Memory B cell (primary cell): ENCODE data around the gene BRD7.

Source experiments
- ATAC-seq: fragments of 150-1000 bp; cut with Tn5 transposase; 2 replicates; pipeline ENCODE4 v1.10.0; 2021; ENCODE audit warnings: low read depth, mild to moderate bottlenecking, moderate library complexity
- DNase-seq, 2 donors: peaks; one replicate each; pipeline ENCODE4 v3.0.0; 2022; ENCODE audit warnings: low spot score in 2 of 2
- H3K27ac Mint-ChIP-seq: one replicate; pipeline ENCODE4 v1.8.0; 2022; ENCODE audit warnings: mild to moderate bottlenecking, moderate library complexity, mixed read lengths
- H3K27me3 Mint-ChIP-seq: one replicate; pipeline ENCODE4 v1.8.0; 2022; ENCODE audit warnings: mixed read lengths
- H3K36me3 Mint-ChIP-seq: one replicate; pipeline ENCODE4 v1.8.0; 2022; ENCODE audit warnings: mild to moderate bottlenecking, mixed read lengths
- H3K4me1 Mint-ChIP-seq: one replicate; pipeline ENCODE4 v1.8.0; 2022; ENCODE audit warnings: mixed read lengths
- H3K4me3 Mint-ChIP-seq: one replicate; pipeline ENCODE4 v1.8.0; 2022; ENCODE audit warnings: mild to moderate bottlenecking, moderate library complexity, mixed read lengths
- H3K9me3 Mint-ChIP-seq: one replicate; pipeline ENCODE4 v1.8.0; 2022; ENCODE audit warnings: mixed read lengths

The BRD7 gene

GRCh38 chr16:50303041-50303604 lies 65.7 kb downstream of the BRD7 start:
- Mint-ChIP-seq H3K27ac (peak overlapping the region; percentile 24), H3K9me3 (no peaks in the 10 kb centered on the region), H3K36me3 (peaks cover 20% of the 10 kb centered on the region), H3K27me3 (no peaks in the 10 kb centered on the region), H3K4me3 (no peak overlapping the region), H3K4me1 (no peaks in the 10 kb centered on the region)
- DNase-seq = no peak
- ATAC-seq = no peak

- ATAC-seq = no peak
- Mint-ChIP-seq H3K27ac (peak overlapping the region; percentile 24), H3K4me3 (no peak overlapping the region), H3K4me1 (peaks cover 2% of the 10 kb centered on the region), H3K27me3 (no peaks in the 10 kb centered on the region), H3K36me3 (peaks cover 22% of the 10 kb centered on the region), H3K9me3 (no peaks in the 10 kb centered on the region)
- no peak for DNase-seq
Measured at GRCh38 chr16:50302472-50303005, 66.2 kb downstream of the BRD7 start.

- H3K4me1 Mint-ChIP-seq = peaks cover 2% of the 10 kb centered on the region
- H3K36me3 Mint-ChIP-seq = peaks cover 22% of the 10 kb centered on the region
- H3K4me3 Mint-ChIP-seq = no peak overlapping the region
- no peak for ATAC-seq
- H3K27me3 Mint-ChIP-seq = no peaks in the 10 kb centered on the region
- no peak for DNase-seq
- H3K27ac Mint-ChIP-seq = no peak overlapping the region
- no peaks in the 10 kb centered on the region for H3K9me3 Mint-ChIP-seq
Measured at GRCh38 chr16:50301626-50302471, 66.9 kb downstream of the BRD7 start.

GRCh38 chr16:50300942-50301625 lies 67.7 kb downstream of the BRD7 start:
- Mint-ChIP-seq H3K4me3 (no peak overlapping the region), H3K9me3 (no peaks in the 10 kb centered on the region), H3K36me3 (peaks cover 22% of the 10 kb centered on the region), H3K27ac (no peak overlapping the region), H3K4me1 (peaks cover 2% of the 10 kb centered on the region), H3K27me3 (no peaks in the 10 kb centered on the region)
- ATAC-seq (no peak), DNase-seq (no peak)

GRCh38 chr16:50299508-50300105 lies 69.2 kb downstream of the BRD7 start:
- Mint-ChIP-seq H3K9me3 (no peaks in the 10 kb centered on the region), H3K27me3 (no peaks in the 10 kb centered on the region), H3K4me3 (no peak overlapping the region), H3K36me3 (peaks cover 25% of the 10 kb centered on the region), H3K27ac (no peak overlapping the region), H3K4me1 (peaks cover 7% of the 10 kb centered on the region)
- DNase-seq (no peak), ATAC-seq (no peak)

- H3K9me3 Mint-ChIP-seq = no peaks in the 10 kb centered on the region
- DNase-seq (no peak), ATAC-seq (no peak)
- peaks cover 7% of the 10 kb centered on the region for H3K4me1 Mint-ChIP-seq
- no peak overlapping the region for H3K4me3 Mint-ChIP-seq
- H3K27ac Mint-ChIP-seq = peak overlapping the region; percentile 78
- H3K27me3 Mint-ChIP-seq = no peaks in the 10 kb centered on the region
- peaks cover 27% of the 10 kb centered on the region for H3K36me3 Mint-ChIP-seq
Measured at GRCh38 chr16:50298591-50299507, 69.9 kb downstream of the BRD7 start.

- Mint-ChIP-seq H3K4me1 (peaks cover 7% of the 10 kb centered on the region), H3K4me3 (no peak overlapping the region), H3K27ac (peak overlapping the region; percentile 78), H3K27me3 (no peaks in the 10 kb centered on the region), H3K36me3 (peaks cover 26% of the 10 kb centered on the region), H3K9me3 (no peaks in the 10 kb centered on the region)
- no peak for ATAC-seq
- DNase-seq = no peak
Measured at GRCh38 chr16:50298075-50298460, 70.7 kb downstream of the BRD7 start.

GRCh38 chr16:50297301-50298074 lies 71.3 kb downstream of the BRD7 start:
- H3K27me3 Mint-ChIP-seq = no peaks in the 10 kb centered on the region
- DNase-seq (no peak), ATAC-seq (no peak)
- H3K9me3 Mint-ChIP-seq = no peaks in the 10 kb centered on the region
- peaks cover 20% of the 10 kb centered on the region for H3K36me3 Mint-ChIP-seq
- peaks cover 7% of the 10 kb centered on the region for H3K4me1 Mint-ChIP-seq
- H3K4me3 Mint-ChIP-seq = no peak overlapping the region
- H3K27ac Mint-ChIP-seq = peak overlapping the region; percentile 78

GRCh38 chr16:50296807-50297206 lies 72.0 kb downstream of the BRD7 start:
- peak overlapping the region; percentile 20 for H3K27ac Mint-ChIP-seq
- H3K27me3 Mint-ChIP-seq = no peaks in the 10 kb centered on the region
- H3K9me3 Mint-ChIP-seq = no peaks in the 10 kb centered on the region
- ATAC-seq (no peak), DNase-seq (no peak)
- peaks cover 15% of the 10 kb centered on the region for H3K36me3 Mint-ChIP-seq
- no peak overlapping the region for H3K4me3 Mint-ChIP-seq
- H3K4me1 Mint-ChIP-seq = peaks cover 7% of the 10 kb centered on the region

- H3K4me3 Mint-ChIP-seq = no peak overlapping the region
- H3K4me1 Mint-ChIP-seq = peaks cover 7% of the 10 kb centered on the region
- H3K27me3 Mint-ChIP-seq = no peaks in the 10 kb centered on the region
- H3K36me3 Mint-ChIP-seq = peaks cover 15% of the 10 kb centered on the region
- H3K9me3 Mint-ChIP-seq = no peaks in the 10 kb centered on the region
- DNase-seq (no peak), ATAC-seq (no peak)
- H3K27ac Mint-ChIP-seq = peak overlapping the region; percentile 57
Measured at GRCh38 chr16:50295541-50296132, 73.2 kb downstream of the BRD7 start.

- no peaks in the 10 kb centered on the region for H3K27me3 Mint-ChIP-seq
- peaks cover 9% of the 10 kb centered on the region for H3K4me1 Mint-ChIP-seq
- no peak overlapping the region for H3K27ac Mint-ChIP-seq
- H3K36me3 Mint-ChIP-seq = peaks cover 17% of the 10 kb centered on the region
- no peaks in the 10 kb centered on the region for H3K9me3 Mint-ChIP-seq
- DNase-seq = no peak
- H3K4me3 Mint-ChIP-seq = no peak overlapping the region
- ATAC-seq = no peak
Measured at GRCh38 chr16:50294955-50295354, 73.8 kb downstream of the BRD7 start.

GRCh38 chr16:50293994-50294855 lies 74.6 kb downstream of the BRD7 start:
- peaks cover 18% of the 10 kb centered on the region for H3K36me3 Mint-ChIP-seq
- H3K4me3 Mint-ChIP-seq = no peak overlapping the region

More at GRCh38 chr16:50293994-50294855, 74.6 kb downstream of the BRD7 start:
- H3K27me3 Mint-ChIP-seq = no peaks in the 10 kb centered on the region
- H3K27ac Mint-ChIP-seq = peak overlapping the region; percentile 69
- H3K9me3 Mint-ChIP-seq = no peaks in the 10 kb centered on the region
- peaks cover 10% of the 10 kb centered on the region for H3K4me1 Mint-ChIP-seq
- ATAC-seq = no peak
- no peak for DNase-seq
